ENCODE results near the gene CD82. TPM values are rescaled to one million over a fixed set of nuclear protein-coding genes. Genes with fewer than 3 reads are reported as not detected.
"Not testable (repeated sequence)": the region's sequence is repeated elsewhere in the genome, so short reads cannot be mapped to it uniquely, and the experiment has no call there.

CD82 gene
- total RNA-seq, 1 donor from 2014 or later = 469 TPM

GRCh38 chr11:44648109-44648508, 82.6 kb downstream of the CD82 start:
- Mint-ChIP-seq H3K4me3 (no peak overlapping the region), H3K27me3 (peaks cover 62% of the 10 kb centered on the region), H3K27ac (no peak overlapping the region), H3K9me3 (peaks cover 10% of the 10 kb centered on the region), H3K4me1 (no peaks in the 10 kb centered on the region), H3K36me3 (ENCODE audit: low read depth) (no peaks in the 10 kb centered on the region)
- DNase-seq = no peak
- intact Hi-C loops (cut with micrococcal nuclease) = no loop called here

- H3K36me3 Mint-ChIP-seq (ENCODE audit: low read depth) = no peaks in the 10 kb centered on the region
Measured at GRCh38 chr11:44651535-44652155, 86.2 kb downstream of the CD82 start.

GRCh38 chr11:44652901-44653644, 87.6 kb downstream of the CD82 start:
- H3K4me1 Mint-ChIP-seq = no peaks in the 10 kb centered on the region
- no peaks in the 10 kb centered on the region for H3K36me3 Mint-ChIP-seq (ENCODE audit: low read depth)
- intact Hi-C loops (cut with micrococcal nuclease) = no loop called here
- H3K27me3 Mint-ChIP-seq = peaks cover 40% of the 10 kb centered on the region
- H3K27ac Mint-ChIP-seq = no peak overlapping the region
- no peak for DNase-seq
- H3K9me3 Mint-ChIP-seq = no peaks in the 10 kb centered on the region
- no peak overlapping the region for H3K4me3 Mint-ChIP-seq

More at GRCh38 chr11:44651535-44652155, 86.2 kb downstream of the CD82 start:
- no peak overlapping the region for H3K27ac Mint-ChIP-seq
- no peak overlapping the region for H3K4me3 Mint-ChIP-seq
- DNase-seq = no peak
- no peaks in the 10 kb centered on the region for H3K4me1 Mint-ChIP-seq
- H3K9me3 Mint-ChIP-seq = peaks cover 7% of the 10 kb centered on the region
- H3K27me3 Mint-ChIP-seq = peaks cover 50% of the 10 kb centered on the region
- intact Hi-C loops (cut with micrococcal nuclease) = no loop called here

GRCh38 chr11:44654057-44654456, 88.6 kb downstream of the CD82 start:
- Mint-ChIP-seq H3K4me1 (peaks cover 6% of the 10 kb centered on the region), H3K27ac (no peak overlapping the region), H3K4me3 (no peak overlapping the region), H3K9me3 (no peaks in the 10 kb centered on the region), H3K36me3 (ENCODE audit: low read depth) (no peaks in the 10 kb centered on the region), H3K27me3 (peaks cover 39% of the 10 kb centered on the region)
- intact Hi-C loops (cut with micrococcal nuclease) = no loop called here
- no peak for DNase-seq

- H3K4me3 Mint-ChIP-seq = no peak overlapping the region
- intact Hi-C loops (cut with micrococcal nuclease) = no loop called here
- H3K9me3 Mint-ChIP-seq = no peaks in the 10 kb centered on the region
- no peaks in the 10 kb centered on the region for H3K36me3 Mint-ChIP-seq (ENCODE audit: low read depth)
- peaks cover 35% of the 10 kb centered on the region for H3K27me3 Mint-ChIP-seq
- H3K4me1 Mint-ChIP-seq = peaks cover 12% of the 10 kb centered on the region
- DNase-seq = no peak
- H3K27ac Mint-ChIP-seq = no peak overlapping the region
Measured at GRCh38 chr11:44654596-44654995, 89.1 kb downstream of the CD82 start.

- Mint-ChIP-seq H3K4me3 (no peak overlapping the region), H3K4me1 (peaks cover 20% of the 10 kb centered on the region), H3K9me3 (peaks cover 4% of the 10 kb centered on the region), H3K27me3 (peaks cover 15% of the 10 kb centered on the region), H3K27ac (no peak overlapping the region), H3K36me3 (ENCODE audit: low read depth) (no peaks in the 10 kb centered on the region)
- DNase-seq = no peak
- intact Hi-C loops (cut with micrococcal nuclease) = loop anchor here (2.0 kb wide), 1 partner anchor 253 kb away; no protein-coding TSS in a partner anchor
Measured at GRCh38 chr11:44657836-44658505, 92.5 kb downstream of the CD82 start.

- Mint-ChIP-seq H3K27me3 (peaks cover 14% of the 10 kb centered on the region), H3K9me3 (peaks cover 4% of the 10 kb centered on the region), H3K4me1 (peaks cover 20% of the 10 kb centered on the region), H3K4me3 (no peak overlapping the region), H3K27ac (no peak overlapping the region), H3K36me3 (ENCODE audit: low read depth) (no peaks in the 10 kb centered on the region)
- intact Hi-C loops (cut with micrococcal nuclease) = loop anchor here (2.0 kb wide), 1 partner anchor 252 kb away; no protein-coding TSS in a partner anchor
- peak; percentile 79 for DNase-seq
Measured at GRCh38 chr11:44658506-44658850, 93.0 kb downstream of the CD82 start.

- H3K36me3 Mint-ChIP-seq (ENCODE audit: low read depth) = no peaks in the 10 kb centered on the region
- H3K4me1 Mint-ChIP-seq = peaks cover 20% of the 10 kb centered on the region
- H3K4me3 Mint-ChIP-seq = no peak overlapping the region
- no peak overlapping the region for H3K27ac Mint-ChIP-seq
- peaks cover 14% of the 10 kb centered on the region for H3K27me3 Mint-ChIP-seq
- no peak for DNase-seq
- H3K9me3 Mint-ChIP-seq = peaks cover 4% of the 10 kb centered on the region
- intact Hi-C loops (cut with micrococcal nuclease) = loop anchor here (2.0 kb wide), 1 partner anchor 251 kb away; no protein-coding TSS in a partner anchor
Measured at GRCh38 chr11:44659641-44660040, 94.2 kb downstream of the CD82 start.

- H3K36me3 Mint-ChIP-seq (ENCODE audit: low read depth); DNase-seq; H3K4me3 Mint-ChIP-seq; H3K27ac Mint-ChIP-seq; intact Hi-C loops (cut with micrococcal nuclease); H3K9me3 Mint-ChIP-seq: not testable (repeated sequence)
- peaks cover 14% of the 10 kb centered on the region for H3K27me3 Mint-ChIP-seq
- H3K4me1 Mint-ChIP-seq = peaks cover 20% of the 10 kb centered on the region
Measured at GRCh38 chr11:44660535-44660934, 95.1 kb downstream of the CD82 start.

- no peaks in the 10 kb centered on the region for H3K36me3 Mint-ChIP-seq (ENCODE audit: low read depth)
- H3K9me3 Mint-ChIP-seq = peaks cover 4% of the 10 kb centered on the region
- intact Hi-C loops (cut with micrococcal nuclease) = no loop called here
- no peak for DNase-seq
- peaks cover 20% of the 10 kb centered on the region for H3K4me1 Mint-ChIP-seq
- peaks cover 13% of the 10 kb centered on the region for H3K27me3 Mint-ChIP-seq
- H3K27ac Mint-ChIP-seq = no peak overlapping the region
- H3K4me3 Mint-ChIP-seq = no peak overlapping the region
Measured at GRCh38 chr11:44661311-44661717, 95.9 kb downstream of the CD82 start.

Other genes starting within 250 kb of the CD82 start
- gene TSPAN18, start 161.3 kb downstream of the CD82 start, total RNA-seq = 1.4 and 1.5 TPM in 2 replicates

Measured in activated CD4-positive, alpha-beta T cell treated with anti-CD3 and anti-CD28 coated beads, Interleukin-2, amount 10 ng/mL, durations not matched to agents 24 days and 14 days (primary cell).